CD14-positive monocyte (primary cell): Measurements from ENCODE around the gene LARP6. TPM values are rescaled to one million over a fixed set of nuclear protein-coding genes. Genes with fewer than 3 reads are reported as not detected.

Experiments used
- DNase-seq, 3 donors: peaks; one replicate each; pipeline ENCODE4 v3.0.0-alpha.2; 2011 to 2022
- H2AFZ ChIP-seq: 2 replicates; pipeline ENCODE4 v1.6.0; 2012; ENCODE audit warnings: mild to moderate bottlenecking, low read depth, low read length, inconsistent platforms; ENCODE audit not compliant: insufficient read depth, poor library complexity, severe bottlenecking
- H3K27ac ChIP-seq, 2 donors: 1 replicate in 1 of 2; 2 replicates in 1 of 2; pipeline ENCODE4 v1.5.1; 2012 to 2013; ENCODE audit warnings: low read length in 2 of 2, control low read depth in 1 of 2, inconsistent platforms in 1 of 2, low read depth in 1 of 2, mild to moderate bottlenecking in 1 of 2
- H3K27me3 ChIP-seq, 2 donors: one replicate each; pipeline versions ENCODE4 v1.6.0 to v1.6.1; 2011 to 2013; ENCODE audit warnings: low read length in 2 of 2; ENCODE audit not compliant: control insufficient read depth in 2 of 2, insufficient read depth in 2 of 2
- H3K36me3 ChIP-seq, 2 donors: replicated peaks in 1 of 2; 1 replicate in 1 of 2; 2 replicates in 1 of 2; pipeline versions ENCODE4 v1.5.1 to v1.6.1; 2012 to 2013; ENCODE audit warnings: low read length in 2 of 2, control low read depth in 1 of 2, inconsistent platforms in 1 of 2, mild to moderate bottlenecking in 1 of 2; ENCODE audit not compliant: insufficient read depth in 2 of 2, control insufficient read depth in 1 of 2
- H3K4me1 ChIP-seq, 2 donors: 1 replicate in 1 of 2; 2 replicates in 1 of 2; pipeline versions ENCODE4 v1.5.1 to v1.6.1; 2012 to 2013; ENCODE audit warnings: low read length in 2 of 2, control low read depth in 1 of 2, inconsistent platforms in 1 of 2, mild to moderate bottlenecking in 1 of 2, moderate library complexity in 1 of 2; ENCODE audit not compliant: insufficient read depth in 2 of 2, control insufficient read depth in 1 of 2
- H3K4me2 ChIP-seq: replicated peaks from 2 replicates; pipeline ENCODE3; 2012; ENCODE audit warnings: low read length, moderate library complexity, mild to moderate bottlenecking; ENCODE audit not compliant: poor library complexity, severe bottlenecking; ENCODE audit errors: extremely low read depth
- H3K4me3 ChIP-seq, 3 experiments: fragments of 200-600 bp in 1 of 3; sonication (generic) in 1 of 3; replicated peaks in 1 of 3; 1 replicate in 2 of 3; 2 replicates in 1 of 3; pipeline ENCODE4 v1.5.1; 2011 to 2013; ENCODE audit warnings: low read length in 3 of 3, mild to moderate bottlenecking in 3 of 3, control low read depth in 2 of 3, low read depth in 2 of 3, inconsistent platforms in 1 of 3, moderate library complexity in 1 of 3
- H3K79me2 ChIP-seq: 2 replicates; pipeline ENCODE4 v1.6.0; 2012; ENCODE audit warnings: mild to moderate bottlenecking, control low read depth, inconsistent platforms, low read length, moderate library complexity; ENCODE audit not compliant: insufficient read depth
- H3K9ac ChIP-seq: 2 replicates; pipeline ENCODE4 v1.6.0; 2017; ENCODE audit warnings: low read length, mild to moderate bottlenecking; ENCODE audit not compliant: insufficient read depth, poor library complexity, severe bottlenecking
- H3K9me3 ChIP-seq, 2 donors: replicated peaks in 1 of 2; 1 replicate in 1 of 2; 2 replicates in 1 of 2; pipeline versions ENCODE4 v1.5.1 to v1.6.1; 2012 to 2013; ENCODE audit warnings: low read length in 2 of 2, control low read depth in 1 of 2; ENCODE audit not compliant: control insufficient read depth in 1 of 2, insufficient read depth in 1 of 2
- H4K20me1 ChIP-seq: 2 replicates; pipeline ENCODE4 v1.6.0; 2012; ENCODE audit warnings: mild to moderate bottlenecking, low read length, control low read depth, moderate library complexity; ENCODE audit not compliant: insufficient read depth
- H3K27ac Mint-ChIP-seq, 7 donors: one replicate each; pipeline ENCODE4 v1.8.0; 2020; ENCODE audit warnings: mild to moderate bottlenecking in 7 of 7, mixed read lengths in 7 of 7, moderate library complexity in 6 of 7, inconsistent platforms in 2 of 7
- H3K27me3 Mint-ChIP-seq, 3 donors: one replicate each; pipeline ENCODE4 v1.8.0; 2021 to 2022; ENCODE audit warnings: low read depth in 3 of 3, mild to moderate bottlenecking in 3 of 3, mixed read lengths in 3 of 3, moderate library complexity in 3 of 3, inconsistent platforms in 1 of 3
- H3K36me3 Mint-ChIP-seq, 2 donors: one replicate each; pipeline ENCODE4 v1.8.0; 2020; ENCODE audit warnings: mixed read lengths in 2 of 2, inconsistent platforms in 1 of 2, mild to moderate bottlenecking in 1 of 2
- H3K4me1 Mint-ChIP-seq: one replicate; pipeline ENCODE4 v1.8.0; 2020; ENCODE audit warnings: mild to moderate bottlenecking, mixed read lengths
- H3K4me3 Mint-ChIP-seq, 2 donors: one replicate each; pipeline ENCODE4 v1.8.0; 2020; ENCODE audit warnings: mild to moderate bottlenecking in 2 of 2, mixed read lengths in 2 of 2, moderate library complexity in 1 of 2
- H3K9me3 Mint-ChIP-seq, 7 donors: one replicate each; pipeline ENCODE4 v1.8.0; 2020 to 2022; ENCODE audit warnings: mixed read lengths in 7 of 7, mild to moderate bottlenecking in 6 of 7, moderate library complexity in 6 of 7, inconsistent platforms in 2 of 7
- CTCF ChIP-seq: fragments of 200-600 bp; IDR thresholded peaks from one replicate; pipeline ENCODE4 v1.8.0; 2022; ENCODE audit warnings: antibody characterized with exemption, mild to moderate bottlenecking
- WGBS: methylation state at CpG from one replicate; pipeline ENCODE4 v1.1.5; 2013; ENCODE audit warnings: missing lambda C conversion rate; ENCODE audit not compliant: insufficient coverage; 5-methylcytosine and 5-hydroxymethylcytosine counted together
- intact Hi-C, 2 donors: fragments of 100-400 bp; cut with micrococcal nuclease; formaldehyde crosslinking; loops; one replicate each; pipeline versions ENCODE4 v1.15.0 to v1.15.1; 2023
- polyA plus RNA-seq, 3 donors: library from polyadenylated mRNA; depleted of rRNA in 1 of 3; unstranded in 2 of 3; stranded (reverse) in 1 of 3; fragments of 300-500 nt in 2 of 3; fragments of >200 nt in 1 of 3; fragmentation: Illumina TruSeq in 2 of 3; gene quantifications; 1 replicate in 2 of 3; 2 replicates in 1 of 3; pipeline ENCODE4 v1.2.3, GENCODE V29; 2012 to 2021

LARP6 gene
- polyA plus RNA-seq, 3 donors = not detected

GRCh38 chr15:70876011-70876410, 22.1 kb upstream of the LARP6 start:
- DNase-seq = no peak
- peaks cover 8 to 17% (median 13%) of the 10 kb centered on the region in 3 donors for H3K27me3 Mint-ChIP-seq
- no peak overlapping the region for H3K4me3 ChIP-seq
- H3K9me3 ChIP-seq = no peaks in the 10 kb centered on the region
- H3K9me3 Mint-ChIP-seq = peaks cover 0 to 5% (median 2%) of the 10 kb centered on the region in 7 donors
- no peaks in the 10 kb centered on the region for H3K79me2 ChIP-seq
- H3K36me3 ChIP-seq = no peaks in the 10 kb centered on the region
- no peak overlapping the region for H3K4me3 Mint-ChIP-seq
- no peak overlapping the region for H3K27ac Mint-ChIP-seq
- H3K27ac ChIP-seq = no peak overlapping the region
- H4K20me1 ChIP-seq = no peaks in the 10 kb centered on the region
- intact Hi-C loops = no loop called here
- H3K4me1 ChIP-seq = no peaks in the 10 kb centered on the region
- H3K4me1 Mint-ChIP-seq = no peaks in the 10 kb centered on the region
- no peak for TF ChIP-seq CTCF
- no peak overlapping the region for H3K4me2 ChIP-seq
- no peaks in the 10 kb centered on the region for H3K36me3 Mint-ChIP-seq
- no peak overlapping the region for H3K9ac ChIP-seq
- 69% methylated on average over 3 of the region's 3 CpGs for WGBS
- no peak overlapping the region for H2AFZ ChIP-seq
- peaks cover 0 to 3% of the 10 kb centered on the region in 2 donors for H3K27me3 ChIP-seq

- H3K27me3 Mint-ChIP-seq = peaks cover 8 to 15% (median 13%) of the 10 kb centered on the region in 3 donors
Observed at GRCh38 chr15:70875001-70875782, 21.2 kb upstream of the LARP6 start.

More at GRCh38 chr15:70875001-70875782, 21.2 kb upstream of the LARP6 start:
- H3K4me3 ChIP-seq = no peak overlapping the region
- intact Hi-C loops = no loop called here
- peaks cover 0 to 3% of the 10 kb centered on the region in 2 donors for H3K27me3 ChIP-seq
- no peak overlapping the region for H3K9ac ChIP-seq
- no peaks in the 10 kb centered on the region for H3K4me1 Mint-ChIP-seq
- no peaks in the 10 kb centered on the region for H3K4me1 ChIP-seq
- no peak overlapping the region for H3K4me2 ChIP-seq
- no peaks in the 10 kb centered on the region for H3K36me3 ChIP-seq
- peaks cover 0 to 5% (median 2%) of the 10 kb centered on the region in 7 donors for H3K9me3 Mint-ChIP-seq
- WGBS = no CpG with 5 or more reads among the region's 7 CpGs
- H3K27ac Mint-ChIP-seq = no peak overlapping the region
- H3K9me3 ChIP-seq = no peaks in the 10 kb centered on the region
- no peak overlapping the region for H3K27ac ChIP-seq
- no peaks in the 10 kb centered on the region for H4K20me1 ChIP-seq
- H3K4me3 Mint-ChIP-seq = no peak overlapping the region
- no peak for TF ChIP-seq CTCF
- DNase-seq = no peak
- no peaks in the 10 kb centered on the region for H3K79me2 ChIP-seq
- H3K36me3 Mint-ChIP-seq = no peaks in the 10 kb centered on the region
- H2AFZ ChIP-seq = no peak overlapping the region
